A549 (cell line): ENCODE data around the gene NDUFAF2. TPM values are rescaled to one million over a fixed set of nuclear protein-coding genes. Genes with fewer than 3 reads are reported as not detected.

Experiments used
- ATAC-seq, 2 experiments: fragments of 200-7000 bp in 1 of 2; fragments of >200 bp in 1 of 2; cut with Nextera tagmentation in 1 of 2; cut with Tn5 transposase in 1 of 2; 3 replicates each; pipeline versions ENCODE4 v1.8.0 to v1.9.1; 2018 to 2020; ENCODE audit warnings: mild to moderate bottlenecking in 1 of 2, moderate library complexity in 1 of 2
- CTCF ChIA-PET: fragments of 300-600 bp; sonication (Branson Sonifier 250); formaldehyde crosslinking; extraction: SDS; loops from one replicate; lab custom pipeline; 2021; ENCODE audit warnings: antibody characterized with exemption, inconsistent platforms; lab: Yijun Ruan, JAX
- POLR2A ChIA-PET: fragments of 350-600 bp; formaldehyde crosslinking; extraction: SDS; loops from one replicate; lab custom pipeline; 2021; ENCODE audit warnings: antibody characterized with exemption, inconsistent platforms; lab: Yijun Ruan, JAX
- DNase-seq, 2 experiments: peaks; one replicate each; pipeline versions ENCODE4 v3.0.0 to v3.0.0-alpha.2; 2011 to 2016; ENCODE audit warnings: low read depth in 1 of 2, low spot score in 1 of 2
- FAIRE-seq: peaks from 2 replicates; lab custom pipeline; 2011; peaks lifted over from hg19 to GRCh38; lab: Jason Lieb, UNC
- H3K27ac ChIP-seq, 2 experiments: fragments of >200 bp; sonication (Bioruptor Twin); formaldehyde crosslinking; 3 replicates each; pipeline ENCODE4 v1.5.1; 2016 to 2017
- H3K4me1 ChIP-seq: fragments of >200 bp; sonication (Bioruptor Twin); formaldehyde crosslinking; 3 replicates; pipeline ENCODE4 v1.6.1; 2016
- H3K4me2 ChIP-seq: fragments of >200 bp; sonication (Bioruptor Twin); formaldehyde crosslinking; 3 replicates; pipeline ENCODE4 v1.6.1; 2016
- H3K4me3 ChIP-seq: fragments of >200 bp; sonication (Bioruptor Twin); formaldehyde crosslinking; 3 replicates; pipeline ENCODE4 v1.5.1; 2016
- H3K9me3 ChIP-seq: fragments of >200 bp; sonication (Bioruptor Twin); formaldehyde crosslinking; 3 replicates; pipeline ENCODE4 v1.6.1; 2016
- CHD4 ChIP-seq: fragments of 200-600 bp; sonication (generic); IDR thresholded peaks from 2 replicates; pipeline ENCODE4 v1.6.1; 2016; ENCODE audit warnings: antibody characterized with exemption, mild to moderate bottlenecking, borderline replicate concordance
- EHF ChIP-seq: fragments of 250-450 bp; sonication (Bioruptor Pico); IDR thresholded peaks from 2 replicates; pipeline ENCODE4 v1.5.0; 2020; ENCODE audit warnings: mild to moderate bottlenecking
- EP300 ChIP-seq, 2 experiments: fragments of >200 bp; sonication (Bioruptor Twin); formaldehyde crosslinking; IDR thresholded peaks; 2 replicates in 1 of 2; 3 replicates in 1 of 2; pipeline ENCODE4 v1.6.1; 2016 to 2017
- FOSB ChIP-seq: fragments of 250-450 bp; sonication (Bioruptor Pico); IDR thresholded peaks from 2 replicates; pipeline ENCODE4 v1.5.0; 2020; ENCODE audit warnings: mild to moderate bottlenecking, moderate library complexity
- FOXS1 ChIP-seq: fragments of 250-450 bp; sonication (Bioruptor Pico); IDR thresholded peaks from 2 replicates; pipeline ENCODE4 v1.5.0; 2020; ENCODE audit warnings: mild to moderate bottlenecking, moderate library complexity
- GATA3 ChIP-seq: IDR thresholded peaks from 2 replicates; pipeline ENCODE4 v1.6.1; 2012; ENCODE audit warnings: borderline replicate concordance
- HDAC2 ChIP-seq: fragments of 200-600 bp; sonication (generic); IDR thresholded peaks from 2 replicates; pipeline ENCODE4 v1.6.1; 2016
- HEYL ChIP-seq: fragments of 250-450 bp; sonication (Bioruptor Pico); IDR thresholded peaks from 2 replicates; pipeline ENCODE4 v1.8.0; 2021; ENCODE audit warnings: mild to moderate bottlenecking, moderate library complexity
- HOXB13 ChIP-seq: fragments of 250-450 bp; sonication (Bioruptor Pico); IDR thresholded peaks from 2 replicates; pipeline ENCODE4 v1.5.0; 2020; ENCODE audit warnings: low read depth, mild to moderate bottlenecking, moderate library complexity
- HOXB5 ChIP-seq: fragments of 250-450 bp; sonication (Bioruptor Pico); IDR thresholded peaks from 2 replicates; pipeline ENCODE4 v1.5.0; 2020; ENCODE audit warnings: mild to moderate bottlenecking, moderate library complexity
- JUN ChIP-seq, 2 experiments: fragments of >200 bp; sonication (Bioruptor Twin); formaldehyde crosslinking; IDR thresholded peaks; 2 replicates in 1 of 2; 3 replicates in 1 of 2; pipeline ENCODE4 v1.6.1; 2016 to 2017
- KDM5A ChIP-seq: fragments of 200-600 bp; sonication (generic); IDR thresholded peaks from 2 replicates; pipeline ENCODE4 v1.6.1; 2016; ENCODE audit warnings: antibody characterized with exemption, mild to moderate bottlenecking
- MAFK ChIP-seq: fragments of 450-650 bp; IDR thresholded peaks from 2 replicates; pipeline ENCODE4 v1.6.1; 2014; ENCODE audit not compliant: partially characterized antibody
- MAZ ChIP-seq: fragments of 150-350 bp; IDR thresholded peaks from 2 replicates; pipeline ENCODE4 v1.6.1; 2014; ENCODE audit warnings: antibody characterized with exemption, low read depth, low read length, borderline replicate concordance
- MYC ChIP-seq: IDR thresholded peaks from 2 replicates; pipeline ENCODE4 v1.6.1; 2012; ENCODE audit warnings: mild to moderate bottlenecking, inconsistent platforms, low read length, improper control_type of control experiment, borderline replicate concordance
- PHF8 ChIP-seq: fragments of 200-600 bp; sonication (generic); IDR thresholded peaks from 2 replicates; pipeline ENCODE4 v1.6.1; 2016; ENCODE audit warnings: low read depth, mild to moderate bottlenecking, antibody characterized with exemption, moderate library complexity, borderline replicate concordance
- RARB ChIP-seq: fragments of 250-450 bp; sonication (Bioruptor Pico); IDR thresholded peaks from 2 replicates; pipeline ENCODE4 v1.8.0; 2021; ENCODE audit warnings: mild to moderate bottlenecking, moderate library complexity
- RCOR1 ChIP-seq: fragments of 150-350 bp; IDR thresholded peaks from 2 replicates; pipeline ENCODE4 v1.6.1; 2014; ENCODE audit warnings: antibody characterized with exemption, low read length, low read depth
- SMC3 ChIP-seq: fragments of >200 bp; sonication (Bioruptor Twin); formaldehyde crosslinking; IDR thresholded peaks from 3 replicates; pipeline ENCODE4 v1.6.1; 2018; ENCODE audit warnings: inconsistent platforms
- WGBS: methylation state at CpG from one replicate; pipeline ENCODE4 v1.1.6; 2017; ENCODE audit errors: missing lambda C conversion rate; 5-methylcytosine and 5-hydroxymethylcytosine counted together
- polyA plus RNA-seq, 4 experiments: library from polyadenylated mRNA; depleted of rRNA in 3 of 4; stranded (reverse); fragments of >200 nt; fragmentation: RNase III in 1 of 4; extraction: RNeasy Plus Mini Kit Qiagen cat#74134 plus additional on column Dnase treatment in 1 of 4; gene quantifications; 2 replicates in 3 of 4; 3 replicates in 1 of 4; pipeline ENCODE4 v1.2.3, GENCODE V29; 2011 to 2017
- TF ChIP-seq, protein P1 (sequence below): fragments of >200 bp; sonication (Bioruptor Twin); formaldehyde crosslinking; IDR thresholded peaks from 3 replicates; pipeline ENCODE4 v1.5.1; 2016
- TF ChIP-seq, protein P2 (sequence below): fragments of >200 bp; sonication (Bioruptor Twin); formaldehyde crosslinking; IDR thresholded peaks from 3 replicates; pipeline ENCODE4 v1.6.1; 2016

The NDUFAF2 gene
- polyA plus RNA-seq, 2 of the 4 experiments (the other 2 are of a cell fraction): 66.1 to 83.7 TPM

DNA sequence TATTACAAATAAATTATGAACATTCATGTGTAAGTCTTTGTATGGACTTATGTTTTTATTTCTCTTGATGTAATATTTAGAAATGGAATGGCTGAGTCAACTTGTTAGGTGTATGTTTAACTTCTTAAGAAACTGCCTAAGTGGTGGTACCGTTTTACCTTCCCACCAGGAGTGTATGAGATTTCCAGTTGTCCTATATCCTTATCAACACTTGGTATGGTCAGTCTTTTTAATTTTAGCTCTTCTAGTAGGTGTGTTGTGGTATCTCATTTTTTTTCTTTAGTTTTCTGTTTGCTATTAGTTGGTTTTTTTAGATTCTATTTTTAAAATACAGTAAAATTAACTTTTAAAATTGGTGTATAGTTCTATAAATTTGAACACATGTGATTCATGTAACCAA, 3.7 kb downstream of the NDUFAF2 start (continued):
- TF ChIP-seq, protein P1, sequence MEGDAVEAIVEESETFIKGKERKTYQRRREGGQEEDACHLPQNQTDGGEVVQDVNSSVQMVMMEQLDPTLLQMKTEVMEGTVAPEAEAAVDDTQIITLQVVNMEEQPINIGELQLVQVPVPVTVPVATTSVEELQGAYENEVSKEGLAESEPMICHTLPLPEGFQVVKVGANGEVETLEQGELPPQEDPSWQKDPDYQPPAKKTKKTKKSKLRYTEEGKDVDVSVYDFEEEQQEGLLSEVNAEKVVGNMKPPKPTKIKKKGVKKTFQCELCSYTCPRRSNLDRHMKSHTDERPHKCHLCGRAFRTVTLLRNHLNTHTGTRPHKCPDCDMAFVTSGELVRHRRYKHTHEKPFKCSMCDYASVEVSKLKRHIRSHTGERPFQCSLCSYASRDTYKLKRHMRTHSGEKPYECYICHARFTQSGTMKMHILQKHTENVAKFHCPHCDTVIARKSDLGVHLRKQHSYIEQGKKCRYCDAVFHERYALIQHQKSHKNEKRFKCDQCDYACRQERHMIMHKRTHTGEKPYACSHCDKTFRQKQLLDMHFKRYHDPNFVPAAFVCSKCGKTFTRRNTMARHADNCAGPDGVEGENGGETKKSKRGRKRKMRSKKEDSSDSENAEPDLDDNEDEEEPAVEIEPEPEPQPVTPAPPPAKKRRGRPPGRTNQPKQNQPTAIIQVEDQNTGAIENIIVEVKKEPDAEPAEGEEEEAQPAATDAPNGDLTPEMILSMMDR: no peak
- TF ChIP-seq JUN (IDR thresholded peaks at IDR 0.05) (no peak), MYC (no peak), MAZ (no peak), RARB (CRISPR knock-in tag) (no peak), HOXB13 (CRISPR knock-in tag) (no peak), EP300 (IDR thresholded peaks at IDR 0.05) (no peak)

DNA sequence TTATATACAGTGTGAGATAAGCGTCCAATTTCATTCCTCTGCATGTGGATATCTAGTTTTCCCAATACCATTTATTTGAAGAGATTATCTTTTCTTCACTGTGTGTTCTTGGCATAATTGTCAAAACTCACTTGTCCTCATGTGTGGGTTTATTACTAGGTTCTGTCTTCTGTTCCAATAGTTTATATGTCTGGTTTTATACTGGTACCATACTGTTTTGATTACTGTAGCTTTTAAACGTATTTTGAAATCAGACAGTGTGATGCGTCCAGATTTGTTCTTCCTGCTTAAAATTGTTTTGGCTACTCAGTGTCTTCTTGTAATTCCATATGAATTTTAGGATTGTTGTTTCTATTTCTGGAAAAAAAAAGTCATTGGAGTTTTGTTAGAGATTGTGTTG, 10.2 kb downstream of the NDUFAF2 start:
- no peak for ATAC-seq
- no peak overlapping the region for H3K4me2 ChIP-seq
- TF ChIP-seq HDAC2 (0 out of 2 replicates have a peak, but pooled peaks have one; percentile 62), EHF (no peak), RCOR1 (no peak), MAZ (no peak), HOXB5 (CRISPR knock-in tag) (no peak), FOSB (CRISPR knock-in tag) (no peak), CHD4 (0 out of 2 replicates have a peak, but pooled peaks have one; percentile 24), KDM5A (no peak)
- TF ChIP-seq, protein P2, sequence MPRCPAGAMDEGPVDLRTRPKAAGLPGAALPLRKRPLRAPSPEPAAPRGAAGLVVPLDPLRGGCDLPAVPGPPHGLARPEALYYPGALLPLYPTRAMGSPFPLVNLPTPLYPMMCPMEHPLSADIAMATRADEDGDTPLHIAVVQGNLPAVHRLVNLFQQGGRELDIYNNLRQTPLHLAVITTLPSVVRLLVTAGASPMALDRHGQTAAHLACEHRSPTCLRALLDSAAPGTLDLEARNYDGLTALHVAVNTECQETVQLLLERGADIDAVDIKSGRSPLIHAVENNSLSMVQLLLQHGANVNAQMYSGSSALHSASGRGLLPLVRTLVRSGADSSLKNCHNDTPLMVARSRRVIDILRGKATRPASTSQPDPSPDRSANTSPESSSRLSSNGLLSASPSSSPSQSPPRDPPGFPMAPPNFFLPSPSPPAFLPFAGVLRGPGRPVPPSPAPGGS: no peak
- TF ChIP-seq, all 56 proteins: peak for 2
- DNase-seq (no peak), FAIRE-seq (no peak)
- WGBS: 91% methylated on average over 3 of the region's 3 CpGs
- Histone ChIP-seq H3K4me3 (no peak overlapping the region), H3K27ac (no peak overlapping the region), H3K9me3 (peaks cover 10% of the 10 kb centered on the region; the same call in 2 of the 3 replicates), H3K4me1 (no peaks in the 10 kb centered on the region)
- POLR2A ChIA-PET: no interaction called here
- CTCF ChIA-PET: interaction anchor here (0.6 kb wide), 1 partner anchor 210 kb away, joined by 3 read pairs; no protein-coding TSS in a partner anchor

DNA sequence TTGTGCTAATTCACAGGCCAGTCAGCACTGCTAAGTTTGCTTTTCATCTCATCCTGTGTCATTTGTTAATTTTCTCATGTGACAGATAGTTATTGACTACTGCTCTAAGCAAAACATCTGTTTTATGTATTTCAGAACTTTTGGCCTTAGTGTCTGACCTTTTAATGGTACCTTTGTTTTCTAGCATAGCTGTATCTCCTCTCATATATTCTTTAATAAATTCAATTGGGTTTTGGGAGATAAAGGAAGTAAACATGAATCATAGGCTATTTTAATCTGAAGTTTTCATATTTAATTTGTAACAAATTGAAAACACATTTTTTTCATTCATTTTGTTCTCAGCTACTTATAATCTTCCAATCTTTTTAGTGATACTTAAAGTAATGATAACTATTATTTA, 13.1 kb downstream of the NDUFAF2 start:
- ATAC-seq: no peak
- no peak overlapping the region for H3K4me2 ChIP-seq
- POLR2A ChIA-PET: no interaction called here
- no peak overlapping the region for H3K4me3 ChIP-seq
- TF ChIP-seq FOXS1 (CRISPR knock-in tag): no peak
- TF ChIP-seq, protein P2: no peak
- TF ChIP-seq MAFK: no peak
- TF ChIP-seq MYC: no peak
- no peak for TF ChIP-seq SMC3
- TF ChIP-seq GATA3: no peak
- TF ChIP-seq JUN (IDR thresholded peaks at IDR 0.05): no peak
- TF ChIP-seq PHF8: no peak
- no peak for TF ChIP-seq HEYL (CRISPR knock-in tag)
- TF ChIP-seq, all 56 proteins: peak for 0
- CTCF ChIA-PET: interaction anchor here (1.2 to 2.0 kb wide), 5 partner anchors 12 to 860 kb away, joined by 3 to 9 read pairs (median 4); no protein-coding TSS in a partner anchor
- no peak overlapping the region for H3K27ac ChIP-seq
- DNase-seq (no peak), FAIRE-seq (no peak)
- peaks cover 4% of the 10 kb centered on the region; the same call in 2 of the 3 replicates for H3K4me1 ChIP-seq
- H3K9me3 ChIP-seq: peaks cover 10% of the 10 kb centered on the region; the same call in 2 of the 3 replicates
